GM18951 (cell line): ENCODE data around the gene MPP7.

Experiments
- POLR2A ChIP-seq: IDR thresholded peaks from 4 replicates; pipeline ENCODE4 v1.6.1; 2011; ENCODE audit warnings: mild to moderate bottlenecking; ENCODE audit not compliant: insufficient read length, insufficient read depth; ENCODE audit errors: extremely low read depth
- in situ Hi-C: fragments of 300-500 bp; cut with MboI; formaldehyde crosslinking; loops from one replicate; pipeline ENCODE4 v1.12.0; 2022; ENCODE audit warnings: low sequenced_read_pairs, mixed read lengths, inconsistent platforms; ENCODE audit not compliant: unreplicated experiment

MPP7 gene

GRCh38 chr10:28273343-28273742 lies 29.5 kb downstream of the MPP7 start:
- TF ChIP-seq POLR2A: no peak
- in situ Hi-C loops: no loop called here

GRCh38 chr10:28269842-28270456 lies 32.9 kb downstream of the MPP7 start:
- no peak for TF ChIP-seq POLR2A

GRCh38 chr10:28266449-28267224 lies 36.2 kb downstream of the MPP7 start:
- no peak for TF ChIP-seq POLR2A
- in situ Hi-C loops: no loop called here

More at GRCh38 chr10:28269842-28270456, 32.9 kb downstream of the MPP7 start:
- in situ Hi-C loops: no loop called here

GRCh38 chr10:28263136-28263857 lies 39.6 kb downstream of the MPP7 start:
- in situ Hi-C loops: no loop called here
- no peak for TF ChIP-seq POLR2A

- in situ Hi-C loops: no loop called here
- TF ChIP-seq POLR2A: no peak
Observed at GRCh38 chr10:28256776-28257175, 46.1 kb downstream of the MPP7 start.

GRCh38 chr10:28254290-28254985 lies 48.4 kb downstream of the MPP7 start:
- in situ Hi-C loops: no loop called here
- TF ChIP-seq POLR2A: no peak

GRCh38 chr10:28253169-28253785 lies 49.6 kb downstream of the MPP7 start:
- in situ Hi-C loops: no loop called here
- no peak for TF ChIP-seq POLR2A
